Nucleus accumbens (tissue), 56 donors: ENCODE results near the gene SH3BP2.

Experiments used
- DNase-seq, 56 donors: peaks; one replicate each; lab custom pipeline; 2025; lab: John Stamatoyannopoulos, UW

Gene SH3BP2

DNA sequence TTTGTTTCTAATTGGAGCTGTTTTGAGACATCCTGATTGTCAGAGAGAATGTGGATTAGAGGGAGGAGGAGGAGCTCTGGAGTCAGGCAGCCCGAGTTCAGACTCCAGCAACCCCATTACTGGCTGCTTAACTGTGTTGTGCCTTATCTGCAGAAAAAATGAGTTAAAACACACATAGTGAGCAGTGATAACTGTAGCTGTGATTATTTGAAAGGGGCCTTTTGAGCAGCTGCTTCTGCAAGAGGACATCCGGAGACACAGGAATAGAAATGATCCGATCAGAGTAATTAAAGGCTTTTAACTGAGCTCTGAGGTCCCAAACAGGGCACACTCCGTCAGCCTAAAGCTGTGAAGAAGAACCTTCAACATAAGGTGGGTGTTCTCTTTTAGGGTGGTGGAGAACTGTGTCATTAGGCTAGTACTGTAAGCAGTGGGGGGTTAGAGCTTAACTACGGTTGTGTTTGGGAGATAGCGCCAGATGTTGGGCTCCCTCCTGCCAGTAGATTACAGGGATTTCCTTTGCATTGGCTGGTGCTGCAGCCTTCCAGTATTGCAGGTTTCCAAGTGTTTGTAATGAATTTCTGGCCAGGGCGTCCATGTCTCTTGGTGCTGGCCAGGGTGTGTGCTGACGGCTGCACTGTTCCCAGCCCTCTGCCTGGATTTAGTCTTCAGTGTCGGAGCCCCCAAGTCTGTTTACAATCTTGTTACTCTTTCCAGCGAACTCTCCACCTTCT is 75.0 kb downstream of the SH3BP2 start:
- peak in 7 of 56 donors; percentile 16 to 51 (median 24) for DNase-seq

DNA sequence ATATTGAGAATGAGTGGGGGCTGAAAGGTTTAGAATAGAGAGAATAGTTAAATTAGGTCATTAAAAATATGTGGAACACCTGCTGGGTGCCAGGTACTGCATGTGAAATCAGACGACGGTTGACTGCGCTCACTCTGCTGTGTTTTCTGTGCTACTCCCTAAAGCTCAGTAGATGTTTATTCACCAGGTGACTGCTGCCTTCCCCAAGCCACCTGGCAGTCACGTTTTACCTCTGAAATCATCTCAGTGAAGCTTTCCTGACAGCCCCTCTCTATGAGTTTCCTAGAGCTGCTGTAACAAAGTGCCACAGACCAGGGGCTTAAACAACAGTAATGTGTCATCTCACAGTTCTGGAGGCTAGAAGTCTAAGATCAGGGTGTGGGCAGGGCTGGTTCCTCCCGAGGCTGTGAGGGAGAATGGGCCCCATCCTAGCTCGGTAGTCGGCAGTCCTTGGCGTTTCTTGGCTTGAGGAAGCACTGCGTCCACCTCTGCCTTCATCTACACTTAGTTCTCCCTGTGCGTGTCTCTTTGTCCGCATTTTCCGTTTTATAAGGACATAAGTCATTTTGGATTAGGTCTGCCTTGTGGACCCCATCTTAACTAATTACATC is 76.1 kb downstream of the SH3BP2 start:
- DNase-seq = peak in 1 of 56 donors; percentile 21

DNA sequence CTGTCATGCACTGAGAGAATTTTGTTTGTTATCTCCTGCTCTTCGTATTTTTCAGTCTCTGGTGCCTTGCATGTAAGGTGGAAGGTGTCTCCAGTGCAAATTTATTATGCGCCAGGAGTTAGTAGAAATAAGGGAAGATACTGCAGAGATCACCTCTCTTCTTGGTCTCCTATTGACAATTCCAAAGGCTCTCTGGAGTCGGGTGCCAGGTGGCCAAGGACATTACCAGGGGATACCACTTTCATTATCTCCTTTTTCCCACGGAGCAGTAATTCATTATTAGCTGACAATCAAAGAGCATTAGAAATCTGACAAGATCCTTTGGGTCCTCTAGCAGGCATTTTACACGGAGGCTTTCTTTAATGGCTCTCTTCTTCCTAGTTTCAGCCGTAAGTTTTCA is 76.8 kb downstream of the SH3BP2 start:
- no peak for DNase-seq

DNA sequence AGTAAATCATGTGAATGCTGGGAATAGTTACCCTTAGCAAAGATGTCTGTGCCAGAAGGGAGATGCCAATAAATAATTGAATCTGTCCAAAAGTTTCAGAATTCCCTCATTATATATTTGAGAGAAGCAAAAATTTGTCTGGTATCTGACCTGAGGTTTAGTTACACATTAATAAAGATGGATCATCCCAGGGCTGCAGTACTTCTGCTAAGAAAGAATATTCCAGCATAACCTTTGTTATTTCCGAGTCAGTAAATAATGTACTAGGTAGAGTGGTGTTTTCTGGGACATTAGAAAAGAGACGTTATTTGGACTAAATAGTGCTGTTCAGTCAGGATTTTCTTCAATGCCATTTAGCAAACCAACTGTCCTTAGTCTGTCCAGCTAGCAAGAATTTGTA is 77.2 kb downstream of the SH3BP2 start:
- DNase-seq = no peak

DNA sequence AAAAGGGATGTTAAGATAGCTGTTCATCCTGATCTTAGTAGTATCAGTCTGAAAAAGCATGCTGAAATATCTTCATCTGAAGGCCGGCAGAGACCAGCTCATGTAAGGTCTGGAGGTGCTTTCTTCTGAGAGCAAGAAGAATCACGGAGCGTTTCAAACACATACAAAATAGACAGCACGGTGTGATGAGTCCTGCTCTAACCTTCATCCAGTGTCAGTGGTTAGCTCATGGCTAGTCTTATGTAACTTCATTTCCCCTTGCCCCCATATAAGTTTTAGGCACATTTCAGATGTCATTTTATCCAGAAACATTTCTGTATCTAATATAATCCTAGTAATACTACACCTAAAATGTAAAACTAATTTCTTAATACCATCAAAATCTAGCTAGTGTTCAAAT is 78.6 kb downstream of the SH3BP2 start:
- no peak for DNase-seq

DNA sequence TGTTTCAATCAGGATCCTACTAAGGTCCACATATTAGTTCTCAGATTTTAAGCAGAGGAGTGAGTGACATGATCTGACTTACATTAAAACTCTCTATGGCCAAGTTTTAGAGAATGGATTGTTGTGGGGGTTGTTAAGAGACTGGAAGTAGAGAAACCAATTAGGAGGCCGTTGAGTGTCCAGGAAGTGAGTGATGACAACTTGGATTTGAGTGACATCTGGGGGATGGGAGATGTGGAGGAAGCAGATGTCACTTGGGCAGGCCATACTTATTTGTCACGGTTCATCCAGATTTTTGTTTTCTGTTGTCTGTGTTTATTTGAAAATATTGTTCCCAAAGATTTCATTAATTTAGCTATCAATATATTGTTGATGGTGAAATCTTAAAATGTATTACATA is 79.0 kb downstream of the SH3BP2 start:
- DNase-seq = peak in 2 of 56 donors; percentile 9 to 17

DNA sequence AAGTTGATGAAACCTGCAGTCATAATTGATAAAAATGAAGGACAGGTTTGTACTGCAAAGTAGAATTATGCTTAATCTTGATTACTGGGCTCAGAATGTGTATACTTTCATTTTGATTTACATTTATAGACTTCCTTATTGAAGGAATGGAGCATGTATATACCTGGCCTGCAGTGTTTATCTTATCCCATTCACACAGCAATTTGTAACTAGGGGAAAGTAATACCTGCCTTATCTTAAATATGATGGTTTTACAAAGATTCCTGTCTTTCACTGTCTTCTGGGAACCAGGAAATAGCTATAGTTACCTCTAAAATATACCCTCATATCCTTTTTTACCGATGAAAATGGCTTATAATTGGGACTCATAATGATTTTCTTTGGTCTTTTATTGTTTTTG is 80.4 kb downstream of the SH3BP2 start:
- no peak for DNase-seq

DNA sequence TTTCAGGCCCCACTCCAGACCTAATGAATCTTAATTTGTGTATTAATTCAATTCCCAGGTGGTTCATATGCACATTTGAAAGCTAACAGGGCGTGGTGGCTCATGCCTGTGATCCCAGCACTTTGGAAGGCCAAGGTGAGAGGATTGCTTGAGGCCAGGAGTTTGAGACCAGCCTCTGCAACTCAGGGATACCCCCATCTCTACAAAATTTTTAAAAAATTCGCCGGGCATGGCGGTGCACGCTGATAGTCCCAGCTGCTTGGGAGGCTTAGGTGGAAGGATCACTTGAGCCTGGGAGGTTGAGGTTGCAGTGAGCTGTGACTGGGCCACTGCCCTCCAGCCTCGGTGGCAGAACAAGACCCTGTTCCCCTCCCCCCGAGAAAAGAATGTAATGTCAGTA is 82.0 kb downstream of the SH3BP2 start:
- DNase-seq = no peak

DNA sequence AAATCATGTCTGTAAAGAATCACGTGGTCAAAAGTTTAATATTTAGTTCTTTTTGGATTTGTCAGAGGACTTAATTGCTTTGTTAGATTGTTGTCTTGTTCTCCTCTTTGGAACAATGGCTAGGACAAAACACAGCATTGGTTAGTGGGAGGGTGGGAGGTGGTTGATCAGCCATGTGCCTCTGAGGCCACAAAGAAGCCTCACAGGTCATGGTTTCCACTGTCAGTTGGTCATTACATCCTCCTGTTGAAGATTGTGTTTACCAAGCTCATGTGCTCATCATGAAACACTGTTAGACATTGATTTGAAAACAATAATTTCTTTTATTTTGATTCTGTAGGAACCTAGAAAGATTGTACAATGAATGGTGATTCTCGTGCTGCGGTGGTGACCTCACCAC is 82.7 kb downstream of the SH3BP2 start:
- DNase-seq = peak in 20 of 56 donors; percentile 14 to 73 (median 34)

DNA sequence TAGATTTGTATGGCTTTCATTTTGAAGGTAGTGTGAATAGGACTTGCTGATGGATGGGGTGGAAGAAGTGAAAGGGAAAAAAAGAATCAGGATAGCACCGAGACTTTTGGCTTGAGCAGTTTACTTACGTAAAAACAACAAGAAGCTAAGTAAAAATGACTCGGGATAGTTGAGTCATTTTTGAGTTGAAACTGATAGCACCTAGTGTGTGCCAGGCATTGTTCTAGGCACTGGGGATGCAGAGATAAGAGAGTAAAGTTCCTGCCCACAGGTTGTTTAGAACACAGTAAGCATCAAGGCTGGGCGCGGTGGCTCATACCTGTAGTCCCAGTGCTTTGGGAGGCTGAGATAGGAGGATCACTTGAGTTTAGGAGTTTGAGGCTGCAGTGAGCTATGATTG is 85.5 kb downstream of the SH3BP2 start:
- no peak for DNase-seq

DNA sequence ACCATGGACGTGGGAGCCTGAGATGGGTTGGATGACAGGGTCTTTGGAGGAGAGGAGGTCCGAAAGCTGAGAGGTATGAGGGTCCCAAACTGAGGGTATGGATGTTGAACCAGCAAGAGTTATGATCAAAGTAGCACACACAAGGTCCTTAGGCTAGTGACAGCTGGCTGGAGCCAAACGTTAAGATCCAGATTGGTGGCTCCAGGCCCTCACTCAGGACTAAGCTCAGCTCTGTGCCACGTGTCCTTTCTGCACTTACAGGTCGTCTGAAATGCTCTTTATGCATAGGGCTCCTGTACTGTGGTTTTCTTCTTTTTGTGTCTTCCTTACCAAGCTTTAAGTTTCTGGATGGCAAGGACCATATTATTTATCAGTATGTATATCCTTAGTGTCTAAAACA is 86.1 kb downstream of the SH3BP2 start:
- DNase-seq = no peak

DNA sequence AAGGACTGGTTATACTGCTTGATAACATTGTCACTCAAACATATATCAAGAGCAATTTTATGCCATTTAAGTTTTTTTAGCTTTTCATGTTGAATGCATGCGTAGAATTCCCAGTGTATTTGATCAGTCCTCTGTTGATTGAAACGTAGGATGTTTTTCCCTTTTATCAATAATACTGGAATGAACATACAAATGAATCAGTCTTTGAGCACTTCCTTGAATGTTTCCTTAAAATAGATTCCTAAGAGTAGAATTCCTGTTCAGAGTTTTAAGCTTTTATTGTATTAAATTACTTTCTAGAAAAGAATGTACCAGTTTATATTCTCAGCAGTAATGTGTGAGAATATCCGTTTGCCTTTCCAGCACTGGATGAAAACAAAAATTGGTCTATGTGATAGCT is 88.5 kb downstream of the SH3BP2 start:
- no peak for DNase-seq

DNA sequence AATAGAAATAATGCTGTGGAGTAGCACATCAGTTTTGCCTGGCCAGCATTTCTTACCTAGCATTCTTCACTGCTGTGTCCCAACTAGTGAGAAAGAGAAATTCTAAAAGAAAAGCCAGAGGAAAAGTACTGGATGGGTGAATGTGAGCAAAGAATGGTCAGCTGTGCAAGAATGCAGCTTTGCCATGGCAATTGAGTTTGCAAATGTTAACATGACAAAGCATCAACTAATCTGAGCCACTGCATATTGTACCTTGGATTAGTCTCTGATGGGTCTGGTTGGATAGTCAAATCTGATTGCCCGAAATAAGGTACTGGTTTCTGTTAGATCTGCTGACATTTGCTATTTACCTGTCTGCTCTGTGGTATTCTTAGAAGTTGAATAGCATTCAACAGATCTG is 89.5 kb downstream of the SH3BP2 start:
- DNase-seq = no peak

DNA sequence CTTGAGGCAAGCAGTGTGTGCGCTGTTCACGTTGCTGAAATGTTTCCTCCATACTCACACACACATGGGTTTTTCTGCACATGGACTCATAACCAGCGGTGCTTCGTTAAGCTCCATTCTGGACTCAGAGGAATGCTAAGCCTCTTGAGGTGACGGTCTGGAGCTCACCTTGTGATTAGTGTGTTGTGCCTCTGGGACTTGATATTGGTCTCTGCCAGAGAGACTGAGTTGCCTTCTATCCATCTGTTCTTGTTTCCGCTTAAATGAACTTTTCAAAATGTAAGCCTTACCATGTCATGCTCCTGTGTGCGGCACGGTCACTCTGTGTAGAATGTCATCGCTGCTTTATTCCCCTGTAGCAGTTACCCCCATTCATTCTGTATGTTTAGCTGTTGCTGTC is 93.3 kb downstream of the SH3BP2 start:
- no peak for DNase-seq

DNA sequence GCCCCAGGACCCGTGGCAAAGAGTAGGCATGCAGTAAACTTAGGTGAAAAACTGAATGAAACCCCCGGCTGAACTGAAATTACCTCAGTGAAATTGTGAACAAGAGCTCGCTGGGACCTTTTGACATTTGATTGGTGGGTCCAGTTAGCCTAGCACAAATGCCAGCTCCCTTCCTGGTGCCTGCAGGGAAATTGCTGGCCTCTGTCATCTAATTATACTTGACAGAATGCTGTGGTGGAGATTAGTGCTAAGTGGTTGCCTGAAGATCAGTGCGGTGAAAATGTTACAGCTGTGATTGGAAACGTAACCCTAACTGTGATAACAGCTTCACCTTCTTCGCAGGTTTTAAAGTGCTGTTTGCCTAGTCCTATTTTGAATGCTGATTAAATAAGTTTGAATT is 93.7 kb downstream of the SH3BP2 start:
- DNase-seq = no peak

DNA sequence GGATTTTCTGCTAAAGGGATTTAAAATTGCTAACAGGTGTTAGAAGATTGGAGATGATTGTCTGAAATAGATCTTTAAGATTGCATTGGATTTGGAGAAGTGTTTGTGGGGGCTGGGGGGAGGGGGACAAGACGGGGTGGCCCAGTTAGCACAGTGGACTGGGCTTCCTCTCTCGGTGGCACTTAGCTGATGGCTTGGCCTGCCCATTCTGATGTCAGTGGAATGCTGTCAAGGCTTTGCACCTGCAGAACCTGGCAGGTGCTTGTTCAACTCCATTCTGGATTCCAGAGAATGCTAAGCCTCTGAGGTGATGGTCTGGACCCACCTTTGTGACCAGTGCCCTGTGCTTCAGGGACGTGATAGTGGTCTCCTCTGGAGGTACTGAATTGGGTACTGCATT is 94.5 kb downstream of the SH3BP2 start:
- DNase-seq = no peak

DNA sequence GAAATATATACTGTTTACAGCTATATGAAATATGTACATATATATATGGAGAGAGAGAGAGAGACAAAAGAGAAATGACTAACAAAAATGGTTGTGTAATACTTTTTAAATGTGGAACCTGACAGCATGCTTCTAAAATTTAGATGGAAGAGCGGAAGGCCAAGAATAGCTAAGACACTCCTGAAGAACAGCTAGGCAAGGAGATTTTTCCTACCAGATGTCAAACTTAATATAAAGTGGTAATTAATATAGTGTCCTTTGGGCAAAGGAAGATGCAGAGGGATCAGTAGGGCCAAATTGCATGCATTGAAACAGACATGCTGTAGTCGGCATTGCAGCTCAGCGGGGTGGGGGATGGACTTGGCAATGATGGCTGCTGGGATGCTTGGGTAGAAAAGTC is 96.0 kb downstream of the SH3BP2 start:
- no peak for DNase-seq
